Mammary epithelial cell (primary cell): ENCODE measurements around the gene BICDL1.

Experiments
- EZH2 ChIP-seq: IDR thresholded peaks from 2 replicates; pipeline ENCODE4 v1.6.1; 2012; ENCODE audit warnings: low read length, inconsistent platforms, borderline replicate concordance
- TF ChIP-seq, protein P1 (sequence below), 2 donors: IDR thresholded peaks in 1 of 2; conservative IDR thresholded peaks in 1 of 2; 2 replicates each; pipeline ENCODE4 v1.5.1; 2011 to 2012; ENCODE audit warnings: inconsistent platforms in 2 of 2, low read length in 2 of 2, mild to moderate bottlenecking in 2 of 2, control low read depth in 1 of 2, low read depth in 1 of 2; ENCODE audit not compliant: insufficient read depth in 1 of 2; ENCODE audit errors: extremely low read depth in 1 of 2

- TF ChIP-seq, protein P1, sequence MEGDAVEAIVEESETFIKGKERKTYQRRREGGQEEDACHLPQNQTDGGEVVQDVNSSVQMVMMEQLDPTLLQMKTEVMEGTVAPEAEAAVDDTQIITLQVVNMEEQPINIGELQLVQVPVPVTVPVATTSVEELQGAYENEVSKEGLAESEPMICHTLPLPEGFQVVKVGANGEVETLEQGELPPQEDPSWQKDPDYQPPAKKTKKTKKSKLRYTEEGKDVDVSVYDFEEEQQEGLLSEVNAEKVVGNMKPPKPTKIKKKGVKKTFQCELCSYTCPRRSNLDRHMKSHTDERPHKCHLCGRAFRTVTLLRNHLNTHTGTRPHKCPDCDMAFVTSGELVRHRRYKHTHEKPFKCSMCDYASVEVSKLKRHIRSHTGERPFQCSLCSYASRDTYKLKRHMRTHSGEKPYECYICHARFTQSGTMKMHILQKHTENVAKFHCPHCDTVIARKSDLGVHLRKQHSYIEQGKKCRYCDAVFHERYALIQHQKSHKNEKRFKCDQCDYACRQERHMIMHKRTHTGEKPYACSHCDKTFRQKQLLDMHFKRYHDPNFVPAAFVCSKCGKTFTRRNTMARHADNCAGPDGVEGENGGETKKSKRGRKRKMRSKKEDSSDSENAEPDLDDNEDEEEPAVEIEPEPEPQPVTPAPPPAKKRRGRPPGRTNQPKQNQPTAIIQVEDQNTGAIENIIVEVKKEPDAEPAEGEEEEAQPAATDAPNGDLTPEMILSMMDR (conservative IDR thresholded peaks at IDR 0.05 in 1 of 2, IDR thresholded peaks at IDR 0.05 in 1 of 2; ENCODE audit: extremely low read depth in 1 of 2, insufficient read depth in 1 of 2, low read depth in 1 of 2, low read length in 2 of 2): peak in 1 of 2 donors; percentile 9
- TF ChIP-seq EZH2: no peak
Observed at GRCh38 chr12:119956047-119956446, 33.0 kb upstream of the BICDL1 start.
